Non-pigmented ciliary epithelial cell (primary cell): Measurements from ENCODE around the gene CDH26.

Experiments
- DNase-seq: peaks from one replicate; pipeline ENCODE4 v3.0.0-alpha.2; 2010; ENCODE audit warnings: low read depth

Gene CDH26

DNA sequence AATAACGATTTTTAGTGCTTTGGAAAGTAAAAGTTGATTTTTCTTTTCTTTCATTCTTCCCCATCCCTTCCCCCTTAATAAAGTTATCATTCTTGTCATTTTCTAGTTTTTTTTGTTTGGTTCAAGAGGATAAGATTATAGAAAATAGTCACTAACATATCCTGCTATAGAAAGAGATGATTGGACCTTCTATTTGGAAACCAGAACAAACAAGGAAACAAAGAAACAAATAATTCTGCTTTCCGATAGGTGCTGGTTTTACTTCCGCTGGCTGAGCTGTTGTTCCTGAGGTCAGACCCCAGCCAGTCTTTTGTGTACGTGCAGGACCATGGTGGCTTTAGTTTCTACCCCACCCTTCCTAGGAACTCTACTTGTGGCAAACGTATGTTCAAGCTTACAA, at the start of gene CDH26:
TSS of gene CDH26 (plus strand) at position 301 of the 400 bp plus-strand sequence. CDS start 304 bp downstream, outside the sequence.
- no peak for DNase-seq

DNA sequence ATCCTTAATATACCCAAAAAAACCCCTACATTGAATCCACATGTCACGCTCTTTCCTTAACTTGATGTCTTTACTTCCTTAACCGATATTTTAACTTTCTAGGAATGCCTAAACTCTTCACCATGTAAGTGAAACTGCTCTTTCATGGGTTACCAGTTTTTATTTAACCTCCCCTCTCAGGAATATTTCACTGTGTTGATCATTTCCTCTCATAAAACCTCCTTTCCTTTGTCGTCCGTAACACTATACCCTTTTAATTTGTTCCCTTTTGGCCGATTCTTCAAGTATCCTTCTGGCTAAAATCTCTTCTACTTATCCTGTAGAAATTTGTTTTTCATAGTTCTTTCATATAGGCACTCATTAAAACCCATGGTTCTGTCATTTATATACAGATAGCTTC, 49.4 kb upstream of the CDH26 start:
- no peak for DNase-seq

DNA sequence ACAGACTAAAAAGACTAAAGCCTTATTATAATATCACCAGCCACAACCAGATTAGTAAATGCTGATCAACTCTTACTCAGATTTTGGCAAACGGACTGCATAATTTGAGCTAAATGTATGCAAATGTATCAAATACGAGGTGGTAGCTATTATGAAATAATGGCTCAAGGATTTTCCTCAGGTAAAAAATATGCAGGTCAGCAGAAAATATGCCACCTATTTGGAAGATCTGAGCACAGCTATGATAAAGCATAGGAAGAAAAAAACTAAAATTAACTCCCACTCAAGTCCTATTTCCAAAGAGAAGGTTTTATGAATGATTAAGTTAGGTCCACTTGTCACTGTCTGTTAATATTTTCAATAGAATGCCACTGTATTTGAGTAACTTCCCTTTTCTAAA, 47.2 kb upstream of the CDH26 start:
- DNase-seq: no peak

DNA sequence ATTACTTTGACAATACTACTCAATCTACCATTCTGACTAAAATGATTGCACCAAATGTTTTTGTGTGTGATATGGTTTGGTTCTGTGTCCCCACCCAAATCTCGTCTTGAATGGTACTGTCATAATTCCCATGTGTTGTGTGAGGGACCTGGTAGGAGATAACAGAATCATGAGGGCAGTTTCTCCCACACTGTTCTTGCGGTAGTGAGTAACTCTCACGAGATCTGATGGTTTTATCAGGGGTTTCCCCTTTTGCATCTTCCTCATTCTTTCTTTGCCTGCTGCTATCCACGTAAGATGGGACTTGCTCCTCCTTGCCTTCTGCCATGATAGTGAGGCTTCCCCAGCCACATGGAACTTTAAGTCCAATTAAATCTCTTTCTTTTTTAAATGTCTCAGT, 45.6 kb upstream of the CDH26 start:
- DNase-seq: no peak

DNA sequence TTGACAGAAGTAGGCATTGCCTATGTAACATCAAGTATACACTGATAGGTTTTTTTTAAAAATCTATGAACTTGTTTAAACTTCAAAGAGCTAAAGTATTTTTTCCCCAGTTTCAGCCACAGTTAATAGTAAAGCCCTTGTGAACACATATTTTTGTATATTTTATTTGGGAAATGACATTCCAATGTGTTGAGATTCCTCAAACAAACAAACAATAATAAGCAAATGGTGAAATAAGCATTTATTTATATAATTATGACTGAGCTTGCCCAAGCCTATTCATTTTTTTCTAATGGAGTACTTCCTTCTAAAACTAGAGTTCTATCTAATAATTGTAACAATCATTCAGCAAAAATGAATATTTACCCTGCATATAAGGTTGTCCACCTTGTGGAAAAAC, 37.3 kb upstream of the CDH26 start:
- DNase-seq: no peak

DNA sequence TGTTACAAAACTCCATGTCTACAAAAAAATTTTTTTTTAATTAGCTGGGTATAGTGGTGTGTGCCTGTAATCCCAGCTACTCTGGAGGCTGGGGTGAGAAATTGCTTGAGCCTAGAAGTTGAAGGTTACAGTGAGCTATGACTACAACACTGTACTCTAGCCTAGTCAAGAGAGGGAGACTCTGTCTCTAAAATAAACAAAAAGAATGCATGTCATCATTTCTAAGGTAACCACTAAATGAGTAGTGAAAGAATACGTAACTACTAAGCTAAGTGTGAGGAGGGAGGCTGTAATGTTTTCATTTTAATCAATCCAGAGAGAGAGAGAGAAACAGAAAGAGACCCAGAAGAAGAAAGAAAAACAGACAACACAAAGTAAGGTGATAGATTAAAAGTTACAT, 34.7 kb upstream of the CDH26 start:
- no peak for DNase-seq

DNA sequence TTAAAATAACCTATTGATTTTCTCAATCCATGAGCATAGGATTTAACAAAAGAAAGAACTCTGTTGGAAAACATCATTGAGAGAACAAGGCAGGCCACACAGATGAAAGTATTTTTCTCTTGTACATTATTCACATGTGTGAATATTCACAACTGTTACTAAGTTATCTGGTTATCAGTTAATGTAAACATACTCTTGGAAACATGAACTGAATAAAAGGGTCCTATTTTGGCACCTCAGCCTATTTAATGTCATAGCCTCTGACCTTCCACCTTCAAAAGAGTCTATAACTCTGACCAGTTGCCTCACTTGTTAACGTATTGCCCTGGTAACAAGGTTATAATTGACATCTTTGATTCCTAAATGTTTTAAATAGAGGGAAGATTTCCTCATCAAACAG, 32.9 kb upstream of the CDH26 start:
- DNase-seq: no peak

DNA sequence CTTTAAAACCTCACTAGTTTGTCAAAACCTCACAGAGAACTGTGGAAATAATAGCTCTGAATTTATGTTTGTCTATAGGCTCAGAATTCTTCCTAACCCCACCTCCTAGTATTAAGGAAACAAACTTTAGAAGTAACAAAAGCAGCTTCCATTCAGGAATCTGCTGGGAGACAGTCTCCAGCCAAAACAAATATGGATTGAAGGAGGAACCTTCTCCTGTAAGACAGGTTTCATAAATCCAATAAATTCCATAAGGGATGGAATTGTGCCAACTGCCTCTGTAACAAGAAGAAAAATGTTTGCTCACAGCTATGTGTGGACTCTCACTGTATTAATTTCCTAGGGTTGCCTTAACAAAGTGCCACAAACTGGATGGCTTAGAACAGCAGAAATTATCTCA, 32.3 kb upstream of the CDH26 start:
- DNase-seq: no peak

DNA sequence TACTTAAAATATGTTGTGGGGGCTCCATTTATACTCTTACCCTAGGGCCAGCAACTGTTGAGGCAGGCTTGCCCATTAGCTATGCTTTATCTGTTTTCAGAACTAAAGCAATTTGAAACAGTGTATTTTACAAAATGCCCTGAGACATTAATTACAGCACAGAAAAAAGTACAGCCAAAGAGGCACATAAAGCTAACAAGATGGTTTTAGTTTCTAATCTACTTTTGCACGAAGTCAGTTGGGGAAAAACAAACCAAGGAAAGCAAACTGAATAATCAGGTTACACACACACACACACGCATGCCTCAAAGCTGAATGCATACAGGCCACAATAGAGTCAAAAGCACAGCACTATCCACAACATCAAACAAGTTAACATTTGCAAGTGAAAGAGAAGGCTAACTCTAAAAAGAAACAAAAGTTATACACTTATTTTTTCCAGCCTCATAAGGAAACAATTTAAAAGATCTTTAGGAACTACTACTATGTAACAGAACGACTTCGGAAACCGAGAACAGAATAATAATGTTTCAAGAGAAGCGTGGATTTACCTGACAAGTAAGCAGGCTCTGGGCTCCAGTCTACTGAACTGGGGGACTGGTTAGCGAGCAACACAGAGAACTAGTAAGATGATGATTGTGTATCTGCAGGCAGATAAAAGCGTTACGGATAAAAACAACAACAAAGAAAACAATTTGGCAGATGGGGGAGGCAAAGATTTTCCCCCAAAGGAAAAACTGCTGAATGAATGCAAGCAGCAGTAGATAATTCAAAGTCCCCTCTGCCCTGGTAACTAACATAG, 26.5 kb upstream of the CDH26 start:
- no peak for DNase-seq

DNA sequence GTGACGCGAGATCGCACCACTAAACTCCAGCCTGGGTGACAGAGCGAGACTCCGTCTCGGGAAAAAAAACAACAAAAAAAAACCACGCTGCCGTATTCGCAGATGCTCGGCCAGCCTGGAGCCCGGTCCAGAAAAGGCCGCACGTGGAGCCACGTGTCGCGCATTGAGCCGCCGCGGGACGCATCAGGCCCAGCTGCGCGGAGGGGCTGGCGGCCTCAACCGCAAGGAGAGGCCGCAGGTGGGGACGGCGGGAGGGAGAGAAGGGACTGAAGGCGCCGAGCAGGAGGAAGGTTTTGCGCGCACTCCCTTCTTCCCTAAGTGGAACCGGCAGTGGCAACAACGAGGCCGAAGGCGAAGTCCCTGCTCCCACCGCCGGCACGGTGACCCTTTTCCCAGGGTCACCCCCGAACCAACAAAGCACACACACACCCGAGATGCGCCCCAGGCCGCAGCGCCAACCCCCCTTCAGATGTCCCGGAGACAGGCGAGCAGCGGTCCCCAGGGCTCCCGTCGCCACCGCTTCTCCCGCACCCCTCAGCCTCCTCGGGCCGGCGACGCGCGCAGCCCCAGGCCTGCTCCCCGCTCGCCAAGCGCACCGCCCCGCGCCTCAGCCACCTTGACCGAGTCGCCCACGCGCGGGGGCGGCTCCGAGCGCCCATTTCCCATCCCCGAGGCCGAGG, 25.5 kb upstream of the CDH26 start:
- no peak for DNase-seq

DNA sequence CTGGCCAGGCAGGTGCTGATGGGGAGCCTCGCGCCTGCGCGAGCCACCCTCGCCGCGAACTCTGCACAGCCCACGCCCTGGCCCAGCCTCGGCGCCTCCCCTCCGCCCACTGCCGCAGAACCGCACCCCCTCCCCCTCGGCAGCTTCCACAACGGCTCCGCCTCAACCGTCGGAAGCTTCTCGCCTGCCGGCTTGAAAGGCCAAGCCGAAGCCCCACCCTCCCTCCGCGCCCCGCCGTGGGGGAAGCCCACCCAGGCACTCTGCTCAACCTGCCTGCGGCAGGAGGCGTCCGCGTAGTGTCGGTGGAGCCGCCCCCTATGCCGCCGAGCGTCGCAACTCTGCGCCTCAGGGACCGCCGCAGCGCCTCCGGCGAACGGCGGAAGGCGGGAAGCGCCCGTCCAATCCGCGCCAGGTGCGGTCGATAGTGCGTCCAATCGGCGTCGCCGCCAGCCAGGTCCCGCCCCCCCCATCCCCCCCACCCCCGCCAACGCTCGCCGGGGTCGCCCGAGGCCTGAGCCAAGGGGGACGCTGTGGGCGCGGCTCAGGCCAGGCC, 24.9 kb upstream of the CDH26 start, which contains the start of gene SYCP2:
TSS of gene SYCP2 (minus strand) at position 342 of the 553 bp plus-strand sequence. CDS start 11,224 bp downstream, outside the sequence.
- DNase-seq: no peak

DNA sequence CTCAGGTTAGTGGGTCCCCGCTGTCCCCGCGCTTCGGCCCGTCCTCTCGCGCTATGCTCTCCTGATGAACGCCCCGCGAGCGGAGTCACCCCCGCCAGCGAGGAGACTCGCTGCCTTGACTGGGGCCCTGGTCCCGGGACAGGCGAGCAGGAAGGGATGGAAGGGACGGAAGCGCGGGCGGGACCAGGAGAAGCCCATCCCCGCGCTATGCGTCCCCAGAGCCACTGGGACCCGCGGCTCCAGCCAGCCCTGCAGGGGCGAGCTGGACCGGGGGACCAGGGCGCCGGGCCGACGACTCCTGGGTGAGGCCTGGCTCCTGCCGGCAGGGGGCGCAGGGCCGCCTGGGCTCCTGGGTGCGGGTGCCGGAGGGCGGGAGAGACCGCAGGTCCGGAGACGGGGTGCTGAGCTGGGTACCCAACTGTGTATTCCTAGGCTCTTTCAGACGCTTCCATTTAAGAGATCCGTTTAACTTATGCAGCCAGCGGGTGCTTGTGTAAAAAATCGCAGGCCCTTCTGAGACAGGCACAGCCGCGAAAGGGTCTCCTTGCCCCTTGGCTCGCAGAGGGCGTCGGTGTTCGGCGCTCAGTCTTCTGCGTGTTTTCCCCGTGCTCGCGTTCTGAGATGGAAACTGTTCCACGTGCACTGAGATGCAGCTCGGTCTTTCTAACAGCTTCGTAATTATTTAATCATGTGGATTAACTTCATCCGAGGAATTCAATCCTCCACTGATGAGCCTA, 24.2 kb upstream of the CDH26 start:
- DNase-seq: peak; percentile 14

DNA sequence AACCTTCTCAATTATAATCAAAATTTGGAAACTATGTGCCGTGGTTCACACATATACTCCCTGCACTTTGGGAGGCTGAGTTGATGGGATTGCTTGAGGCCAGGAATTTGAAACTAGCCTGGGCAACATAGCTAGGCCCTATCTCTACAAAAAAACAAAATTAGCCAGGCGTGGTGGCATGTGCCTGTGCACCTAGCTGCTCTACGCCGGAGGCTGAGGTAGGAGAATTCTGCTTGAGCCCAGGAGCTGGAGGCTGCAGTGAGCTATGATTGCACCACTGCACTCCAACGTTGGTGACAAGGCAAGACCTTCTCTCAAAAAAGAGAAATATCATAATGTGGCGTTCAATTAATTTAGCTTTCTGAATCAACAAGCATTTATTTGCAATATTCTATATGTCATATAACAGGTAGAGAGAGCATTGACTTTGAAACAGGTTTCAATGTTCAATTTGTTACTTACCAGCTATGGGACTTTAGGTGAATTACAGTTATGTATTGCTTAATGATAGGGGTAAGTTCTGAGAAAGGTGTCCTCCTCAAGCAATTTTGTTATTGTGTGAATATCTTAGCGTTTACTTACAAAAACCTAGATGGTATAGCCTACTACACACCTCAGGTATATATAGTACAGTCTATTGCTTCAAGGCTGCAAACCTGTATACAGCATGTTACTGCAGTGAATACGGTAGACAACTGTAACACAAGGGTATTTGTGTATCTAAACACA, 22.6 kb upstream of the CDH26 start:
- no peak for DNase-seq

DNA sequence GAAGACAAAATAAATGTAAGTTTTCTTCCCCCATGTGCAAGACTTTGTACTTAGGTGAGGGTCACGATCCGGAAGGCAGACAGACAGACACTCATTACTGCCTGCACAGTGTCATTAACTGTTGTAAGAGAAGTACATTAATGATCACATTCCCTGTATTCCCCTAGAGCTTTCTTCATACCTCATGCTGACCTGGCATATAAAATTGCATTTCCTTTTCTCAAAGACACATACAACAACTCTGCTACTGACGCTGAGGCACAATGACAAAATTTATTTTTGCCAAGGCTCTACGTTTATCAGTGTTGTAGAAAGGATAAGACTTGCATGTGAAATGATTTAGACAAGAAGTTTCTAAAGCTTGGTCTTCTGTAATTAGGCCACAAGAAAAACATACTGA, 21.8 kb upstream of the CDH26 start:
- no peak for DNase-seq

DNA sequence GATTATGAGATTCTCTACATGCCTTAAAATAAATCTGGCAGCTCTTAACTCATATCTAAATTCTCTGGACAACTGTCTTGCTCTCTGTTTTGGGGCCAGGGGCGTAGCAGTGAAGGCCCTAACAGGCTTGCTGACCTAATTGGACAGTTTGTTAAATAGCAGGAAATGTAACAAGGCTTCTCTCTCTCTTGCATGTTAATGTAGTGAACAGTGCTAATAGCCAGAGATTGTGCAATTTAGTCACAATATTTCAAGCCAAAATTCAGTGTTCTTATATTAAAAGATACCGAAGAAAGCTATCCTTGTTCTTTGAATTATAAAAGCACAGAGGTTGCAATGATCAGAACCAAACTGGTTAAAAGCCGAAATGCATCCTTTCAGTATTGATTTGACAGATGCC, 21.1 kb upstream of the CDH26 start:
- no peak for DNase-seq

DNA sequence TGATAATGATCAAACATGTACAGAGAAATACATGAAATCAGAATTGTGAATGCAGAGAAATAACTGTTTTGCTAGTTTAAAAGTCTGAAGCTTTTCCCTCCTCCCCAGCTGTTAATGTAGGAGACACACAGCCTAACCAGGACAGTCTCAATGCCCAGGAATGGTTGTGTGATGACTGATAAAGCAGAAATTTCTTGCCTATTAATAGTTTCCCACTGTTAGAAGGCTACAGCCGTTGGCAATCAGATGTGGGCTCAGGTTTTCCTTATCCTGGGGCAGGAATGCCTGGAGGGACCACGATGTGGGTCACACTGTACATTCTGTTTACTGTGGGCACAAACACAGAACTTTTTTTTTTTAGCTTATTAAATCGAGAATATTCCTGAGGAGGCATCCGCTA, 20.0 kb upstream of the CDH26 start:
- no peak for DNase-seq

DNA sequence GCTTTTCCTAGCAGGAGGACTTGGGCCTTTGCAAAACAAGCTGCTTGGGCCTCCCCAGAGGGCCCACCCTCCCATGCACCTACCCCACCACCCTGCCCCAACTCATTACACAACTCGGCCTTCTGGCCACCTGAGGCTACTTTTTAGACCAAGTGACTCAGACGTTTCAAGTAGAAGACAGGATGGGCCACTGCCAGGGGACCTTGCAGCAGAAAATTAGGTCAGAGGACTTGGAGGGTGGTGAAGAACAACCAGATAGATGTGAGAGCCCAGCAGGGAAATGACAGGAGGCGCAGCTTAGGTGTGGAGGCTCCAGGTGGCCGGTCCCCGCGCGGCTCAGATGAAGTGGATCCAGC, 19.5 kb upstream of the CDH26 start:
- no peak for DNase-seq

DNA sequence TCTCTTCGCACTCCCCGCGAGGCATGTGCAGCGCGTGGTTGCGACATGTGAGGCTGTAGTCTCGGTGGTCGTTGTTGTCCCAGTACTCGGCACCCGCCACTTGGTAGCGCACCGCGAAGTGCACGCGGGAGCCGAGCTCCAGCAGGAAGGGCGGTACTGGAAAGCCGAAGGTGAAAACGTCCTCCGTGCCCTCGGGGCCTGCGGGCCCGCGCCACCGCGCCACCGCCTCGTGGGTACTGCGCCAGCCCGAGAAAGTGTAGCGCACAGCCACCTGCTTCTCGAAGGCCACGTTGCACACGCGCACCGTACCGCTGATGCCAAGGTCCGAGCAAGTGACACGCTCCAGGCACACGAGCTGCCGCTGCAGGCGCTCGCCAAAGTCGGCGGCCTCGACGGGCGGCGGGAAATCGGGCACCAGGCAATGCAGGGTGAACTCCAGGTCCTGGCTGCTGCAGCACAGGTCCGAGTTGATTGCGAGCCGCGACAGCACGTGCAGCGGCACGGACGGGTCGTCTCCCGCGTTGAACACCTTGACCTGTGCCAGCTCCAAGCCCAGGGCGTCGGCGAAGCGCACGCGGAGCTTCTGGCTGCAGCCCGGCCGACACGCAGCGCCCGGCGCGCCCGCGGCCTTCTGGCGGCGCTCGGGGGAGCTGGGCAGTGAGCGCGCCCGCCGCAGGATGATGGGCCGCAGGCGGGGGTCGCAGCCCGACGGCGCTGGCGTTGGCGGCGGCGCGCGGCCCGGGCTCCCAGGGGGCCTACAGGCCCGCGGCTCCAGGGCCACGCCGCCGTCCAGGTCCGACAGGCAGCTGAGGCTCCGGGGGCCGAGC, 19.0 kb upstream of the CDH26 start:
- DNase-seq: no peak

DNA sequence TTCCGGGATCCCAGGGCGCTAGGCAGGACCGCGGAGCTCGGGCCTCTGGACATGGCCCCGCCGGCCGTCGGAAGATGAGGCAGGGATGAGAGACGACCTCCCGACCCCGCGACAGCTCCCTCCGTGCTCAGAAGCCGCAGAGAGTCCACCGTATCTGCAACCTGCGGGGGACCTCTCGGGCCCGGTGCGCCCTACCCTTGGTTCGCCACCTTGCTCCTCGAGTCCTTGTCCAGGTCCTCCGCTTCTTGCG, 18.4 kb upstream of the CDH26 start:
- no peak for DNase-seq

DNA sequence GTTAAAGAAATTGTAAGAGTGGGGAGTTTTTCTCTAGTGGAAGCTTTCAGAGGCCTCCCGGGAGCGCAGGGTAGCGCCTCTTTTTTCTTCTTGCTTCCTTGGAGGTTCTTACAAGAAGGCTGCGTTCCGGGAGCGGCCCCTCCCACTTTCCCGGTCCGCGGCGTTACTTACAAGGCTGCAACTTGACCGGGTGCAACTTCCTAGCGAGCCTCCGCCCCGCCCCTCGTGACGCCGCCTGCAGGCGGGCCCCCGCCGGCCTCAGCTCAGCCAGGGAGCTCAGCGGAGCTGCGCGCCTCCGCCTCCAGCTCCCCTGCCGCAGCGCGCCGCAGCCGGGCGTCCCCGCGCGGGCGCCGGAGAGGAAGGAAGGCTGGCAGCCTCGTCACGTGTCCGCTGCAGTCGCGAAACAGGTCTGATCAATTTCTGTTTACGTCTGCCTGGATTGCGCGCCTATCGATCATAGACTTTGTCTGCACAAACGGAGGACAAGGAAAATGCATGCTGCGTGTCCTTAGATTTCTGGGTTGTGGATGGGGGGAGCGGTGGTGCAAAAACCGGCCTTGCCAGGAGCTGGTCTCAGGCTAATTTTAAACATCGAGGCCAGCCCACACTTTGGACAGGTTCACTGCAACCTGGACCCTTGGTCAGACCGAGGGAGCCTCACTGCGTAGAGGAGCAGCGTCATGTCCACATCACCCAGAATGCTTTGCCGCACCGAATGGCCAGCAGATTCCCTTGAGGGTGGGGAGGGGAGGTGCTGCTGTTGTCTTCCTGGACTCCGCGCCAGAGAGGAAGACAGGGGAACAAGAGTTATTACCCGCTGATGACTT, 17.9 kb upstream of the CDH26 start, which contains the start of the genes FAM217B and PPP1R3D:
TSS of gene FAM217B (plus strand) at position 261 of the 827 bp plus-strand sequence. CDS start 3,555 bp downstream, outside the sequence.
TSS of gene PPP1R3D (minus strand) at position 177 of the 827 bp plus-strand sequence. CDS start 374 bp downstream, outside the sequence.
- peak; percentile 84 for DNase-seq
